DLD1 (cell line): Measurements from ENCODE around the gene EPHA8.

Experiments used
- in situ Hi-C: cut with HindIII; loops from 2 replicates; pipeline ENCODE4 v1.10.0; 2017; ENCODE audit warnings: low sequenced_read_pairs

Gene EPHA8

GRCh38 chr1:22612671-22613571, 49.6 kb downstream of the EPHA8 start:
- in situ Hi-C loops = no loop called here

DNA sequence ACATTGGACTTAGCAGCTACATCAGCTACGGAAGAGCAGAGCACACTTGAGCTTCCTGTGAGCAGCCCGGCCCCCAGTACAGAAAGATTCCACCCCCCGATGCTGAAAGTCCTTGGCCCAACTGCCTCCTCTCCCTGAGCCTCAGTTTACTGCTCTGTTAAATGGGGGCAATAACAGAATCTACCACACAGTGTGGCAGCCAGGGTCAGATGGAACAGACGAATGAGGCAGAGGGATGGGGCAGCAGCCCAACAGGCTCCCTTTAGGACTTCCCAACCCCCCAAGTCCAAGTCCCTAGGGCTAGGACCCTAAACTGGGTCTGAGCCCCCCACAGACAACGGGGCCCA, 50.3 kb downstream of the EPHA8 start:
- in situ Hi-C loops = no loop called here

GRCh38 chr1:22613951-22614350, 50.7 kb downstream of the EPHA8 start:
- in situ Hi-C loops = no loop called here

GRCh38 chr1:22615886-22616285, 52.6 kb downstream of the EPHA8 start:
- in situ Hi-C loops = no loop called here

DNA sequence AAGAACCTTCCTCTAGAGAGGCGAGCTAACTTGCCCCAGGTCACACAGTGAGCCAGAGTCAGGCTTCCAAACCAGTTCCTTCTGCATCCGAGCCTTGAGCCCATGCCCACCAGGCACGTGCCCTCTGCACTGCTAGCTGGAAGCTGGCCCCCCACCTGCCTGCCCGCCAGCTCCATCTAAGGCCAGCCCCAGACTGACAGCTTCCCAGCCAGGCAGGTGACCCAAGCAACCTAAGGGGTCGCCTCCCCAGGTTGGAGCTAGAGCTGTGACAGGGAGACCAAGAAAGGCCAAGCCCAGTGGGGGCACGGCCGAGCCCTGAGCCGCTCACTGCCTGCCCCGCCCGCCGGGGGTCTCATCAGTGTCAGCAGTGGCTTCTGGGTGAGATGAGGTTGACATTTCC, 53.3 kb downstream of the EPHA8 start:
- in situ Hi-C loops = no loop called here

DNA sequence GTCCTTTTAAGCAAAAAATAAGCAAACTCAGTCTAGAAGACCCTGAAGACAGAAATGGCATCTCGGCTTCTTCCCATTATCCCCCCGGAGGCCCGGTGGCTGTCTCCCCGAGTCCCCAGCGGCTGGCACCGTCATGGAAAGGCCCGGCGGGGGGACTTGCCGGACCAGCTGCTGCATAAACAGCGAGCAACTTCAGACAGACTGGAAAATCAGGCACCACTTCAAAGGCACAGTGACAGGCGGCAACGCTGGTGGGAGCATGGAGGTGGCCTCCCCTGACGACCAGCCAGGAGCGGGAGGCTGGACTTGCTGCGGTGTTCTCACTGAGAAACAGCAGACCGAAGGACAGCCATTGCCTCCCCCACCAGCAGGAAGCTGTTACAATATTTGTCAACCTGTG, 54.8 kb downstream of the EPHA8 start:
- in situ Hi-C loops = no loop called here

DNA sequence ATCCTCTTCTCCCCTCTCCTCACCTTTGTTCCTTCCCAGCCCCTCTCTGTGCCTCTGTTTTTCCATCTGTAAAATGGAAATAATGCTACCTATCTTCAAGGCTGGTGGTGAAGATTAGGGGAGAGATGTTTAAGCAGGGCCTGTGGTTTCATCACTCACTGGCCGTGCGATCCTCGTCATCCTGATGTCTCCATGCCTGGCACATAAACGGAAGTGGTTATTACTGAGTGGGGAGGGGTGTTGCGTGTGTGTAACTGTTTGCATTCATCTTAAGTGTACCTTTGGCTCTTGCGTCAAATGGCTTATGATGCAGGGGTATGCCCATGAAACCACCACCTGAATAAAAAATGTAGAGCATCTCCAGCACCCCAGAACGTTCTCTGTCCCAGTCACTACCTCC, 56.0 kb downstream of the EPHA8 start:
- in situ Hi-C loops = no loop called here

DNA sequence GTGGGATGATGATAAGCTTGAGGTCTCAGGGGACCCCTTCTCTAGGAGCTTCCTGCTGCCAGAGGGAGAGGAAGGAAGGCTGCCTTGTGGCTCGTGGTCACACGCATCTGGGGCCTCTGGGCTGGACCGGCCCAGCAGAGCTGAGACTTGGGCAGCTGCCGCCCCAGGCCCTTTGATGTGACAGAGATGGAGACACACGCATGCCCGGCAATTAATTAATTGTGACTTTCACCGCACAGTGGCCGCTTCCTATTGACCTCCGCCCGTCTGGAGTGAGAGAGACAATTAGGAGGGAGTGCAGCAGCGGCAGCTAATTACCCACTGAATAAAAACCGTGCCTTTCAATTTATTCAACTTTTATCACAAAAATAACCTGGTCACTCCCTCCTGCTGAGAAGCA, 56.5 kb downstream of the EPHA8 start:
- in situ Hi-C loops = no loop called here

- in situ Hi-C loops = no loop called here
Observed at GRCh38 chr1:22621761-22622160, 58.5 kb downstream of the EPHA8 start.

DNA sequence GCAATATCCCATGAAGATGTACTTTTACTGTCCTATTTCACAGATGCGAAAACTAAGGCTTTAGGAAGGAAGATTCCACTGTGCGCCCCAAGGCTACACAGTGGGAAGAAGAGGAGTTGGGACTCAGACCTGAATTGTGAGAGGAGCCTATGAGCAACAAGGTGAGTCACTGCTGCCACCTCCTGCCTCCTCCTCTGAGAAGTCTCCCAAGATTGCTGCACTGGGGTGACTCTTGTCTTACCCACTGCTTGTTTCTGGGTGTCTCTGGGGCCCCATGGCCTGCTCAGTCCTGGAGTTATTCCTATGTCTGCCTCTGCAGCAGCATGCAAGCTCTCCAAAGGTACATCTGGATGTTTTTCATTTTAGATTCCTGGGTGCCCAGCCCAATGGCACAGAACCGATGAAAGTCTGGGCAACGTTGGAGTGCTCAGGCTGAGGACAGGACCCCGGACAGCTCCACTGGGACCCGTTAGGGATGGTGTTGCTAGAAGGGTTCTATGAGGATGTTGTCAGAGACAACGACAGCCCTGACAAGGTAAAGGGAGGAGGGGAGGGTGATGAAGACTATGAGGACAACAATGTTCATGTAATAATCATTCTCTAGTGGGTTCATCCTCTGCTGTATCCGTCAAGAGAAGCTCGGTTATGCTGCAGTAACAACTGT, 62.1 kb downstream of the EPHA8 start:
- in situ Hi-C loops = no loop called here

- in situ Hi-C loops = no loop called here
Observed at GRCh38 chr1:22626237-22627157, 63.2 kb downstream of the EPHA8 start.

DNA sequence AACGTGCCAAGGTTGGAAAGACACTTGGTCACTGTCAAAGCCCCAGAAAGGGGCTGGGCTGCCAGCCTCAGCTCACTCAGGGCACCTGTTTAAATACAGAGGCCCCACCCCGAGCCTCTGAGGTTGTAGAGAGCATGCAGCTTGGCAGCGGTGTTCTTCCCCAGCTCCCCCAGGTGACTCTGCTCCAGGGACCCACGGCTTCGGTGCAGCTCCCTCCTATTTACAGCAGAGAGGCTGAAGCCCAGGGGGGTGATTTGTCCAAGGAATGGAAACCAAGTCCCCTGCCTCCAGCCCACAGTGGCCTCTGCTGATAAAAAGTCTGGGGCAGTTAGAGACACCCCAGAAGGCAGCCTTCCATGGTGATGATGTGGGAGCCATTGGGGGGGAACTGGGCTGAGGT, 64.0 kb downstream of the EPHA8 start:
- in situ Hi-C loops = no loop called here

DNA sequence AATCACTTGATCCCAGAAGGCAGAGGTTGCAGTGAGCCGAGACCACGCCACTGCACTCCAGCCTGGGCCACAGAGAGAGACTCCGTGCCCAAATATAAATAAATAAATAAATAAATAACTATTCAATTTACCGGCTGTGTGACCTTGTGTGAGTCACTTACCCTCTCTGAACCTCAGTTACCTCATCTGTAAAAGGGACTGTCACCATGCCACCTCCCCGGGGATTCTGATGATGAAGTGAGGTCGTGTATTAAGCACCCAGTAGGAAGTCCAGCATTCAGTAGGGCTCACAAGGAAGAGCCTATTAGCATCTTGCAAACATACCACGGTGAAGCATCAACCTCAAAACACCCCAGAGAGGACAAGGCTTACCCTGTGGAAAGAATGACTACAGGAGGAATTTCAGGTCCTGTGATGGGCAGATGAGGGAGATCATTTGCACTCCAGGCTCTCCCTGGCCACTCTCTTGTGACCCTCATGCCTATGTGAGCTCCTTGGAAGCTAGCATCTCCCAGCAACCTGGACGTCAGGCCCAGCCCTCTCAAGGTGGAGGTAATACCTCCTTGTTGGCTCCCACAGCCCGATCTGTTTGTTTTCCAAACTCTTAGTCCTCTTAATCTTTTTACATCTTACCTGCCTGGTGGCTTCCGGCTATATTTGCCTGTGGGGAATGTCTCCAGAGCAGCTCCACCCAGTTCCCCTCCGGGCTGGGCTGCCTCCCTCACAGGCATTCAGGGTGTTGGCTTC, 65.6 kb downstream of the EPHA8 start:
- in situ Hi-C loops = no loop called here

GRCh38 chr1:22629886-22630285, 66.6 kb downstream of the EPHA8 start:
- in situ Hi-C loops = no loop called here

DNA sequence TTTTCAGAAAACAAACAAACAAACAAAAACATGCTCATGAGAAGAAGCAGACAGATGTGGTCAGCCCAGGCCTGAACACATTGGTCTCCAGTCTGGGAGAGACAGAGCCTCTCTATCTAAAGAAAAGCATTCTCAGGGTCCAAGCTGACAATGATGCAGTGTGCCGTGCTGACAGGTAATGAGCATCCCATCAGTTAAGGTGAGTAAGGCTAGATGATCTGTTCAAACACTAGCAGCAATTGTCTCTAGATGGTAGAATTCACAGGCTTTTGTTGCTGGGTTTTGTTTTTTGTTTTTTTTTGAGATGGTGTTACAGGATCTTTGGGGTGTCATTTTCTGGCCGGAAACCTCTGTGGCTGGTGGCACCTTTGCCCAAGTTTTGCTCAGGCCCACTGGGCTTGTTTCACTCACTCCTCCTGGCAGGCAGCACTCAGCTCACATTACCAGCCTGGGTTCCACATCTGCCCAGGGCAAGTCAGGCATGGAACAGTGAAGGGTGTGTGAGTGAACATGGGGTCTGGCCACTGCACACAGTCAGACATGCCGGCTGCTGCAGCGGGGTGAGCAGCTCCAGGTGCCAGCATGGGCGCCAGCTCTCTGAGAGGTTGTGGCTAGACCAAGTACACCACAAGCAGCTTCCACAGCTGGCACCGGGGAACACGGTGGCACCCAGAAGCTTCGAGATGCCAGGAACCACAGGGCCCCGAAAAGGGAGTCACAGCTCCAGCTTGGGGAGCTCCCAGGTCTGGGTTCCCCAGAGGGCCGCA, 70.6 kb downstream of the EPHA8 start:
- in situ Hi-C loops = no loop called here

DNA sequence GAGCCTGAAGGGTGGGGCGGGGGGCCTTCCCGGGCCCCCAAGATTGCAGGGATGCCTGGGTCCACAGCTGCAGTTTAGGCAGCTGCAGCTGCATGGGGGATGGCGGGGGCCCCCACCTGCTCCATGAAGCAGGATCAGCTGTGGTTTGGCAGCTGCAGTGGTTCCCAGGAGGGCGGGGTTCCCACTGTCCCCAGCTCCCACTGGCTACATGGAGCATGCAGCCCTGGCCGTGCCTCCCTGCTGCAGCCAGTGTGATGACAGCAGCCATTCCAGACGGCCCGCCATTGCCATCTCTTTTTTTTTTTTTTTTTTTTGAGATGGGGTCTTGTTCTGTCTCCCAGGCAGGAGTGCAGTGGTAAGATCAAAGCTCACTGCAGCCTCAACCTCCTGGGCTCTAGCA, 72.1 kb downstream of the EPHA8 start:
- in situ Hi-C loops = no loop called here

DNA sequence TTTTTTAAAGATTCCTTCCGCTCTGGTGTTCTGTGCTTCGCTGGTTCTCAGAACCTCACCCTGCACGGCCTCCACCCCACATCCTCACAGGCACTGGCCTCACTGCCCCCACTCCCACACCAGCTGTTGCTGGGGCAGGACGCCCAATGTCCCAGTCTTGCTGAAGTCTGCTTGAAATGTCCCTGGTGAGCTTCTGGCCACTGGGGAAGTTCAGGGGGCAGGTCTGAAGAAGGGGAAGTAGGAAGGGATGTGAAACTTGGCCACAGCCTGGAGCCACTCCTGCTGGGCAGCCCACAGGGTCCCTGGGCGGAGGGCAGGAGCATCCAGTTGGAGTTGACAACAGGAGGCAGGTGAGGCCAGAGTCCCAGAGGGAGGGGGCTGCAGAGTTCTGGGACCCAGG, 73.1 kb downstream of the EPHA8 start, which contains the start of gene C1QA:
Gene C1QA (plus strand): TSS at position 276 of the 400 bp plus-strand sequence. CDS start 989 bp downstream, outside the sequence.
- in situ Hi-C loops = no loop called here

DNA sequence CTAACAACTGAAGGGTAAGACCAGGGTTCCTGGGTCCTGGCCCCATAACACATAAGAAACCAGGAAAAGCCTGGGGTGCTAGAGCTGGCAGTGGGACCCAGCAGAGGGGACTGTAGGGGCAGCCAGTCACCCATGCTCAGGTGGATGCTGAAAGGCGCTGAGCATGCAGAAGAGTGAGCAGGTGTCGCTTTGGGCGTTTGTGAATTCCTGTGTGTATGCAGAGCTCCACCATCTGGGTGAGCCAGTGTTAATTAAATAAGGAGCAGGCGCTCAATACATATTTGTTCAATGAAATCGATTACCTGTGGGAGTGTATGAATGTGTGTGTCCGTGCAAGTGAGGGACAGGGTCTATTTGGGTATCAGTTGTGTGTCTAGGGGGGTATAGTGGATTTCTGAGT, 73.6 kb downstream of the EPHA8 start:
- in situ Hi-C loops = no loop called here

DNA sequence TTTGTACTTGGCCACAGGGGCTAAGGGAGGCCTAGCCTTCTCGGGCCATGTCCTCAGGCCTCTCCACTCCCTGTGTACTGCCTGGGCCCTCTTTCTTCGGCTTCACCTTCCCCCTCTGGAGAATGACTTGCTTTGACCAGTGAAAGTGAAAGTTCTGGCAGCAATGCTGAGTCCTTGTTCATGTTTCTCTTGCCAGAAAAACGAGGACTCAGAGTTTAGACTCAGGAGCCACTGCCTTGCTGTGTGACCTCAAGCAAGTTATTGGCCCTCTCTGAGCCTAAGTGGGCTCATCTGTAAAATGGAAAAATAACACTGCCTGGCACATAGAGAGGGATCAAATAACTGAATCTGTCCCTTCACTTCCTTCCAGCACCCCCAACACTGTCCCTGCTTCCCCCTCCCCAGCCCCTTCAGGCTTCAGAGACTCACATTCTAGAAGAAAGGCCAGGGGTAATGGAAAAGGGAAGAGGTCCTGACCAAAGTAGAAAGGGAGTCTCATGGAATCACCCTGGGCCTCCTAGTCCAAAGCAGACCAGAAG, 74.7 kb downstream of the EPHA8 start:
- in situ Hi-C loops = no loop called here
